ENCODE results near the gene BDH1.
A peak's percentile ranks its signal among the peaks of the same experiment; 100 is the strongest.
"Not testable (repeated sequence)": the region's sequence is repeated elsewhere in the genome, so short reads cannot be mapped to it uniquely, and the experiment has no call there.

Gene BDH1

DNA sequence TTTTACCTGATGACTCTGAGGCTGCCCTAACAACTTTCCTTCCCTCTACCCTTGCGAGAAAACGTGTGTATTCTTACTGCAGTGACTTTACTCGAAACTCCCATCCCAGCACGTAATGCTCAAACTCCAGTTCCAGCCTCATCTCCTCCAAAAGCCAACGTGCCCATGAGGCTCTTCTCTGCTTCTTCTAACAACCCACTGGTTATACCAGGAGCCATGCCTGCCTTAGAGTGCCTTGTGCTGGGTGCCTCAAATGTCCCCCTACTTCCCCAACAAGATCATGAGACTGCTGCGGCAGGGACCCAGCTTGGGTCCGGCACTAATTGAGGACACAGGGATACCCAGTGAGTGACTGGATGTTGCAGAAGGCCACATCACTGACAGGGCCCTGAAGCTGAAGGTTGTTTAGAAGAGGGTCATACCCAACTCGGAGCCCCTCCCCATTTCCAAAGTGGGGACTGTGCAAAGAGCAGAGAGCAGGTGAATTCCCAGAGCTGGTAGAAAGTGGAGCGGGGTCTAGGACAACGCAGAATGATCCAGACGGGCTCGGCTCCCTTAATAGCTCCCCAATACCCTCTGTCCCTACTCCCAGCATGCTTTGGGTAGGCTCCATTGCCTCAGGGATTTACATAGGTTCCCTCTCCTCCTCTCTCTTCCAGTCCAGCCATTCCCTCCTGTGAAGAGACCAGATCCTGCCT, 71.4 kb downstream of the BDH1 start:
- no peak for DNase-seq

DNA sequence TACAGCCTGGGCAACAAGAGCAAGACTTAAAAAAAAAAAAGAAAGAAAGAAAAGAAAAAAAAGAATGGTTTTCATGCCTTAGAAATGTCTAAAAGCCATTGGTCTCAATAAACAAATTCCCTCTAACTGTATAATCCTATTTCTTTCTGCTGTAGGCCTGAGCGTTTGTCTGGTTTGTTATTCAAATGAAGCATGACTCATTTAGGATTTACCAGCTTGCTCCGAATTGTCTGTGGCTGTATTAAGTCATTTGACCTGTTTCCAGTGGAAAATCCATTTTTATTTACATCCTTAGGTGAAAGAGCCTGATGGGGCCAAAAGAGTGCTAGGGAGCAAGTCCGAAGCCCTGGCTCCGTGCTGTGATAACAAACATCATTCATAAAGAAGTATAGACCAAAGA, 73.8 kb downstream of the BDH1 start:
- DNase-seq: no peak

DNA sequence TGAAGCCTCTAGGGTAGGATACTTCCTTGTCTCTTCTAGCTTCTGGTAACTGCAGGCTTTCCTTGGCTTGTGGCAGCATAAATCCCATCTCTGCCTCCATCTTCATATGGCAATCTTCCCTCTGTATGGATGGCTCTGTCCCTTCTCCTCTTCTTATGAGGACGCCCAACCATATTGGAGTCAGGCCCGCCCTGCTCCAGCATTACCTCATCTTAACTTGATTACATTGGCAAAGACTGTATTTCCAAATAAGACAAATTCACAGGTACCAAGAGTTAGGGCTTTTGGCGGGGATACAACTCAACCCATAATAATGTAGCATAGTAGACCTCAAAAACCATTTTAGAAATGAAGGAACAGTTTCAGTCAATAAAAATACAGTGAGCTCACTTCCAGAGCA, 75.4 kb downstream of the BDH1 start:
- DNase-seq: no peak

DNA sequence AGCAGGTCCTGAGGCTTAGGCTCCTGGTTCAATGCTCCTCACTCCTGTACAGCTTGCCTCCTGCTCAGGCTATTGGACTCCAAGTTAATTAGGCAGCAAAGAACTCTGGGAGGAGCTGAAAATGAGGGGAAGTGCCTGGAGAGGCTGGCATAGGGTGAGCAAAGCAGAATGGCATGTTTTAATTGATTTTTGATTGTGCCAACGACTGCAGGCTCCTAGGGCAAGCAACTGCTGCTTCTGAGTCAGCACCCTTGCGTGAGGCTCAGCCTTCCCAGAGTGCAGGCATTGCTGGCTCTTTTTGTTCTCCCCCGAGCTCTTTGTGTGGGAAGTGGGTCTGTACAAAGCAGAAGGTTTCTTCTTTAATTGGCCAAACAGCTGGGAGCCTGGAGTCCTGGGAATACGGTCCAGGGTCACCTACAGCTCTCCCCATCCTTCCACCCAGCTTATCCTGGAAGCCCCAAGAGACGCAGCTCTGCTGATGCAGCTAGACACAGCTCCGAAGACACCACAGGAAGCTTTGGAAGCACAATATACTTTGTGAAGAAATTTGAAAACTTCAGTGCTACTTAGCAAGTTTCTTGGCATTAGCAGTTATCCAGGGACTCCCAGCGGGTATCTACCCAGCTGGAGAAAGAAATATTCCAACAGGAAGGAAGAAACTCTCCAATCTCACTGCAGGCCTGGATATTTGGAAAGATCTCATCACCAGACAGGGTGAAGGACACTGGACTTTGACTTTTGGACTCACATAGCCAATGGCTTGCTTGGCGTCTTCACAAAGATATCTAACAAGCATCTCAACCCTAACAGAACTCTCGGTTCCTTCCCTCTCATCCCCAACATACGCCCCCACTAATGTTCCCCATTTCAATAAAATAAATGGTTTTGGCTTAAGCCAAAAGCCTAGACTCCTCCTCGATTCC, 76.8 kb downstream of the BDH1 start:
- no peak for DNase-seq

DNA sequence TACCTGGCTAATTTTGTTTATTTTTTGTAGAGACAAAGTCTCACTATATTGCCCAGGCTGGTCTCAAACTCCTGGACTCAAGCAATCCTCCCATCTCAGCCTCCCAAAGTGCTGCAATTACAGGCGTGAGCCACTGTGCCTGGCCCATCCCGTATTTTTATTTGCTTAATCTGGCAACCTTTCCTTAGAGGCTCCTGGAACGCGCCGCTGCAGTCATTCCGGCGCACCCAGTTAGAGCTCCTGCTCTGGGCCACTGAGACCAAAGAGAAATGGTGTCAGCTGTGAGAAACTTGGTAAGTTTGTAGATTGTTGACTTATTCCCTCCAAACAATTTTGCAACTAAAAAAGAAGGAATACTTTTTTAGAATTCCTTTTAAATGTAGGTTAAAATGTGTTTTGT, 78.0 kb downstream of the BDH1 start:
- DNase-seq: not testable (repeated sequence)

DNA sequence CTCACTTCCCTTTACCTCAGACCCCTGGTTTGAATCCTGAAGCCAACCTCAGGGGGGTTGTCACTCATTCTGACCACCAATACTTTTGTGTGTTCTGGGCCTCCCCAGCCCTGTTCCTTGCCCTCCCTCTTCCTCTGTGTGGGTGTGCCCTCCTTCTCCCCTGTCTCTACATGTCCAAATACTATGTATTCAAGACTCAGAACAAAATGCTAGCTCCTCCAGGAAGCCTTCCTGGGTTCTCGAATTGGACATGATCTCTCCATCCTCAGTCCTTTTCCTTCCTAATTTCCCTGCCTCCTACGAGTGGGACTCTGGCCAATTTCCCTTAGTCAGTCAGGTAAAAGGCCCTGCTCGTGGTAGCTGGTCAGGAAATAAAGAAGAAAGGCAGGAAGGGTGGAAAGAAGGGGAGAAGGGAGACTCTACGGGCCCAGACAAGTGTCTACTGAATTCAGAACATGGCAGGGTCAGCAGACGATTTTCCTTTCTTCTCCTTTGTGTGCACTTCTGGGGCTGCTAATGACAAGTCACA, 79.7 kb downstream of the BDH1 start:
- DNase-seq: no peak

DNA sequence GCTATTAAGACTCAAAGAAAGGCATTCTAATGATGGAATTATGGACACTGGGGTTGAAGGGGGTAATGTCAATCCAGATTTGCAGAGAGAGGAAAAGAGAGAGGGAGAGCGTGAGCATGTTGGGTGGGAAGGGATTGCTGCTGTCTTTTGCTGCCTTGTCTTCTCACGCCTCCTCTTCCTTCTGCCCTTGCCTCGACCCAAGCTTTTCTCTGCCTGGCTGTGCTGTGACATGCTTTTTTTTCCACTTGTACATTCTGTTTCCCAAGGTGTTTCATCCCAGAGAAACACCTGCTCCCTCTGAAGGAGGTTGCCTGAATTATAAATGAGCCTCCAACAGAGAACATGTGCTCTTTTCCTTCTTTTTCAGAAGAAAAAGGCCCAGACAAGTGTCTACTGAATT, 80.3 kb downstream of the BDH1 start:
- DNase-seq: no peak

DNA sequence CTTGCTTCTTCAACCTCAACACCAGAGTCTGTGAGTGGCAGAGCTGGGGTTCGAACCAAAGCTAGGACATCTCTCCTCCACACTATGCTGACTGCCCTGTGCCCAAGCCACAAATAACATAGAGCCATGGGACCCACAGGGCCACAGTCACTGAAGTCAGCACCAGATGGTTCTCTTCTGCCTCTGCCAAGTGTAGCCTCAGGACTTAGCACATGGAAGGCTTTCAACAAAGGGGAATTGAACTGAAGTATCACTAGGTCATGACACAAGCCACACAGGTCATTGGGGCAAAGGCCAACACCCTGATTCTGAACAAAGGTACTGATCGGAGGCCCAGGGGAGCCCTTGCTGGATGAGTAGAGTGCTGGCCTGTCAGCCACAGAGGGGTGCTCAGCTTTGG, 83.6 kb downstream of the BDH1 start:
- DNase-seq: no peak

DNA sequence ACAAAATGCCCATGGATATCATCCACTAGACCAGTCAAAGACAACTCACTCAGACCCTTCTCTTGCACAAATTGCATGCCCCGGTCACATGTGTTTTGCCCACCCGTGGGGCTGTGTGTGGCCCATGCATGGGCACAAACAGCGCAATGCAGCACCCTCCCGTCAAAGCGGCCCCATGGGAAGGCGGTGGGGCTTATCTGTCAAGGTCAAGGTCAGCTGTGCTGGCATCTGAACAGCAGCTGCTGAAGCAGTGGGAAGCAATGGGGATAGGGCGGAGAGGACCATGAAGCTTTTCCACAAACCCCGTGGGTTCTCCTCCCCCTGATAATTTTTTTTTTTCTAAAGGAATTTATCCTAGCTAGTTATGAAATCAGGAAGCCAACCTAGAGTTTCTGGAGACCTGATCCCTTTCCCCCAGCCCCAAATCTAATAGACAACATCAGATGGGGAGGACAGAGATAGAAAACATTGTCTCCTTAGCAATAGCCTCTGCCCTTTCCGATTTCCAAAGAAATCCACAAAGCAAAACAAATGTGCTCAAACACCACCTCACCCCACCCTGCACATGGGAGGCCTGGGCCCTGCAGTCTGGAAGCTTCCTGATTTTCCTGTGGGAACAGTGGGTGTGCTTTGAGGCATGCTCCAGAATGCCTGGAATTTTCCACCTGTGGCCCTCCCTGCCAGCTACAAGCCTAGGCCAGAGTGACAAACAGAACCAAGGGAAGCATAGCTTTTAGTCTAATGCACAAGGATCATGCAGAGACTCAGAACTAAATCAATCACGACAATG, 84.4 kb downstream of the BDH1 start:
- DNase-seq: no peak

DNA sequence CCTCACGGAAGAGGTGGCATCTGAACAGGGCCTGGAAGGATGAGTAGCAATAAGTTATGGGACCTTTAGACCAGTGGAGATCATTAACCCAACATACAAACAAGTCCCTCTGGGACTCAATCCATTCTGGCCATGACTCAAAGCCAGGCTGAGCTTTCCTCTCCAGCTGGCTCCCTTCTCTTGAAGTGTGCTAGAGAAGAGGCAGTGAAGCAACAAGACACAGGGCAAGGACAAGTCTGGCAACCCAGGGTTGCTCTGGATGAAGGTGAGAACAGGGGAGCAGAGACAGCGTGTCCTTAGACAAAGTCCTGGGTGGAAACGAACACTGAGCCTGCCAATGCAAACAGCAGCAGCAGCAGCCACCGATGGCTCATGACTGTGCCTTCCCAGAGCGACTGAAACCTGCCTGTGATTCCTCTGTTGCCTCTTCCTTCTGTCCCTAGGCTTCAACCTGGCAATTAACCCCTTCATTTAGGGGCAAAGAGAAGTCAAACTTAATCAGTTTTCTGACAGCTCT, 86.8 kb downstream of the BDH1 start:
- no peak for DNase-seq

DNA sequence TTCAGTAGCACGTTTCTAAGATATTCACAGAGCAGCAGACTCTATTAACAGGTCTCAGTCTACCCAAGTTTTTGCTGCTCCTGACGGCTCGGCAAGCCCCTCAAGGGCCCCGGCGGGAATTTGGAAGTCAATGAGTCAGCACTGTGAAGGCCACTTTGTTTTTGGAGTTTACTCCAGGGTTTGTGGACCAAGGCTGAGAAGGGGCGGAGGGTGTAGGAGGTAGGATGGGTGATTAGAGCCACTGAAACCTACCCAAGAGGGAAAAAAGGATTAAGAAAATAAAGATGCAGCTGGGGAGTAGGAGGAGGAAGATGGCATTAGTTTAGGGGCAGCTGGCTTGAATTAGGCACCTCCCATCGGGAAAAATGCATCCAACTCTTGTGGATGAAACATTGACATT, 87.6 kb downstream of the BDH1 start:
- DNase-seq: no peak

DNA sequence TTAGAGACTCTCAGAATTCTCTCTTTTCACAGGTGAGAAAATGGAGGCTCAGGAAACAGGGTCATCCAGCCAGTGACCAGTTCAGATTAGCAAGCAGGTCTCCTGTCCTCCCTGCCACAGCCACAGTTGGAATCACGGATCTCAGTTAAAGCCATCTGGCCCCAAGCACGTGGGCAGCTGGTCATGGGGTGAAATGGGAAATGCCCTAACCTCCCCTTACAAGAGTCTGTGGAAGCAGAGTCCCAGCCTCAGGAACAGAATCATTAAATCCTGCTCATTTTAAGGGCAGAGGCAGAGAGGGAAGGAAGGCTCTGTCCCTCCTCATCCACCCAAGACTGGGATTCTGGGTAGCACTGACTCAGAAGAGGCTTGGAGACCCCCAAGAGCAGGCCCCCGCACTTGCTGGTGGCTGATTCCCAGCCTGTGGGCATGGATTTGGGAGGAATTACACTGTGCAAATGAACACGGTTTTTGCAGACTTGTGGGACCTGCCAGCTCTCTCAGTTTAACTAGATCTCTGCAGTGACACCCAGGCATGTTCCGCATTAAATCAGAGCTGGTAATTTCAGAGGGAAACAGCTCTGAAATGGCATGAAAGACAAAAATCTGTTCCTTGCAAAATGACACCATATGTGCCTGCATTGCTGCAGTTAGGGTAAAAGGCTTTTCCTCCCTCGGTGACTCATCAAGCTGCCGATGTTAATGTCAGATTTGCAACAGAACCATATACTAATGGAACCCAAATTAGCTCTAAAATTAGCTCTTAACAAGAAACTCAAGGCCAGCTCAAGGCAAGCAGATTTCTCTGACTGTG, 89.0 kb downstream of the BDH1 start:
- peak; percentile 5 for DNase-seq

DNA sequence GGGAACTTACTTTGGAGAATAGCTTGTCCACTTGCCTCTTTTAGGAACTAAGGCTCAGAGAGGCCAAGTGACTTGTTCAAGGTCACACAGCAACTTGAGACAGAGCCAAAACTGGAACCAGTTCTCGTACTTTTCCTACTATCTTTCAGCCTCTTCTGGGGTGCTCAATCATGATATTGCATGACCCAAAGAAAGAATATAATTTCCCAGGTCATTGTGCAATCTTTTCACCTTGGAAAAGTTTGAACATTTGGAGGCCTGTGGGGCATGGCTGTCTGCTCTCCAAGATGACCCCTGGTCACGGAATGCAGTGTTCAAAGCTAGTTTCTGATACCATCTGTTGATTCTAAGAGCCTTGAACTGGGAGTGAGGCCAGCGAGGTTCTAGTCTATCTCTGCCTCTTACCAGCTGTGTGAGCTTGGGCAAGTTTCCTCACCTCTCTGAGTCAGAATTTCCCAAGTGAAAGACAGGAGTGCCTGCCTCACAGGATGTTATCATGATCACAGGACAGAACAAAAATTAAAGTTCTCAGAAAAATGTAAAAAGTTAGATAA, 89.7 kb downstream of the BDH1 start:
- DNase-seq: no peak

DNA sequence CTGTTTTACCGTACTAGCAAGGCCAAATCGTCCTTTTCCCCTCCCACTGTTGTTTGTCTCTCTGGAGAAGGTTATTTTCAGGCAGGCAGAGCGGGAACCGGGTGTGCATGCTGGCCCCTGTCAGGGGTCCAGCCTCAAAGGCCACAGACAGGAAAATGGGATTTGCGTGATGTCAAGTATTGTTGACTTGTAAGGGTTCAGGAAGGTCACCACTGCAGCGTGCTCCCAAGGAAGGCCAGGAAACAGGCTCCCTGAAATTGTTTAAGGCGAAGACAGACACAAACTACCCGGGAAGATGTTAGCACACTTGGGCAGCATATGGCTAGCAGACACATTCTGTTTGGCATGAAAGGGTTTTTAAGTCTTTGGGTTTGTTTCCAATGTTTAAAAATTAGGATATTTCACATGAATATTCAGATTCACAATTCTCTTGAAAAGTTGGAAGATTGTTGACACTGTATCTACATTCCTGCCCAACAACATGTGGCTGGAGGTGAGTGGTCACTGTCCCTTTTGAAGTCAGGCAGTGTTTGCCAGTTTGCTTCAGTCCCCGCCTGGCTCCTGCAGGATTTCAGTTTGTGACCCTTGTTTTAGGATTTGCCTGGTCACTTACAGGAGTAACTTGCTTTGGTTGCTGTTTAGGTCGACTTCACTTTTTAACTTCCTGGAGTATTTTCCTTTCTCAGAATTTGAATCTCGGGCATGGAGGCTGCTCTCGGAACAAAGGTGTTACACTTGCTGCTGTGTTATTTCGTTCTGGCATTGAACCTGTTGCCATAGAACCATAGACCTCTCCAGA, 90.4 kb downstream of the BDH1 start:
- DNase-seq: no peak

DNA sequence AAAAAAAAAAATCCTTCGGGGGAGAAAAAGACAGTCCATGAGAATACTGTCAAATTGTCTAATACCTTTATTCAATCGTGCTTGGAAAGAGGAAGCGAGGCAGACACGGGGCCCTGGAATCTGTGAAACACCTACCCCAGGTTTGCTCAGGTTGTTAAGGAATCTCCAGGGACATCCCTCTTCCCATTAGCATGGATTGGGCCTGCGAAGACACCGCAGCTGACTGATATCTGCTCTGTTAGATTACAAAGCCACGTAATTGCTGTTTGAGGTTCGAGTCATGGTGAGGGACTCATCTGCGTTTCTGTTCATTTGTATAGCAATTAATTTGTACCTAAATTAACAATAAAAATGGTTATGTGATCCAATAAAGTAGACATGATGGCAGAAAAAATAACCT, 91.0 kb downstream of the BDH1 start:
- no peak for DNase-seq

DNA sequence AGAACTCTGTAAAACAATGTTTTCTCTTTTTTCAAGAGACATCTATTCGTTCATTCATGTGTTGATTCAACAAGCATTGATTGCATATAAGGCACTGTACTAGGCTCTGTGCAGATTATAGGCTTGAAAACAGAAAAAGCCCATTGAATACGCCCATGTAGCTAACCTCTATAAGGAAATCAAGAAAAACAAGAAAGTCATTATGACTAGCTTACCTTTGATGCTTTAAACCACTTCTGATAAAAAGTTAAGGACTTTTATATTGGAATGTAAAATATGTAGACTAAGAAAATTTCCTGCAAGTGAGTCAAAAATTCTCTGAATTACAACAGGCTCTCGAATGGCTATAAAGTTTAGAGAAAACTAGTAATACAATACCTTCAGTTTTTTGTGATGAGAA, 92.5 kb downstream of the BDH1 start:
- DNase-seq: no peak

DNA sequence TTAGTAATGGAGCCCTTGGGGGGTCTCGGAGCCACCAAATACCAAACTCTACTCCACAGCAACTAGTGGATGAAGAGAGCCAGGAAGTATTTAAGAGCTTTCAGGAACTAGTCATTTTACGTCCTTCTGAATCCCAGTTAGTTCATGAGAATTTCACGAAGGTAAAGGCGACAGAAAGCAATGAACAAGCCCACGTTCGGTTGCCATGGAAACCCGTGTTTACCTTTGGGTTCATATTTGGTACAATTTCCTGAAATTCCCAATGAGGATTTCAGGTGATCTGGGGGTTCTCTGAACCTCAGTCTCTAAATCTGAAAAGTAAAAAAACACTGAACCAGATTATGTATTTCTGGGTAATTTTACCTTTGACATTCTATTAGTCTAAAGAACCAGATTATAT, 93.0 kb downstream of the BDH1 start:
- no peak for DNase-seq

DNA sequence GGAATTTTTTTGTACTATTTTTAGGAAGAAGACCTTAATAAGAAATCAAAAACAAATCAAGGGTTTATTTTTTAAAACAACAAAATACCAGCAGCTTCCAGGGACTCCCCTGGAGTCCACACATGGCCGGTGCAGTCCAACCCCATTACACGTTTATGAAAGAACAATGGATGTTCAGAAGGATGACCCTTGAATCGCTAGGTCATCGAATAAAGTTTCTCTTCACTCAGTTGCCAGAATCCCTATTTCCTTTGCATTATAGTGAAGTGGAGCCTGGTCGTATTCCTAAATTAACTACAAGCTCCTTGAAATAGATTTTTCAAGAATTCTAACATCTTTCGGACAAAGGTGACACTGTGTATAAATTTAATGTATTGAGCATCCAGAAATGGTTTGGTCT, 95.1 kb downstream of the BDH1 start:
- no peak for DNase-seq

DNA sequence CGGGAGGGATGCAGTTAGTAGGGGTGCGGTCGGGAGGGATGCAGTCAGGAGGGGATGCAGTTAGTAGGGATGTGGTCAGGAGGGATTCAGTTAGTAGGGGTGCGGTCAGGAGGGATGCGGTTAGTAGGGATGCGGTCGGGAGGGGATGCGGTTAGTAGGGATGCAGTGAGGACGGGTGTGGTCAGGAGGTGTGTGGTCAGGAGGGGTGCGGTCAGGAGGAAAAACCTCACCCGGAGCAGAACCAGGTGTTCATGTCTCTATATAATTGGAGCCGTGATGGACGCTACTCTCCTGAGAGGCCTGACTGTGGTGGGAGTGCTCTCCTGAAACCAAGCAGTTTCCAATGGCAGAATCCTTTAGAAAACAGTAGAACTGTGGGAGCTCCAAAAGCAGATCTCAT, 95.8 kb downstream of the BDH1 start:
- no peak for DNase-seq

Data from DMS53 (cell line).